HEK293 (cell line): ENCODE data around the gene RHOJ.

Source experiments
- CTCF ChIA-PET: fragments of 350-600 bp; formaldehyde crosslinking; extraction: SDS; loops from one replicate; lab custom pipeline; 2021; ENCODE audit warnings: antibody characterized with exemption; lab: Yijun Ruan, JAX
- POLR2A ChIA-PET: fragments of 300-600 bp; formaldehyde crosslinking; extraction: SDS; loops from one replicate; lab custom pipeline; 2020; ENCODE audit warnings: antibody characterized with exemption, inconsistent platforms; lab: Yijun Ruan, JAX
- H3K27ac ChIP-seq: fragments of 200-500 bp; sonication (Bioruptor generic); 2 replicates; pipeline ENCODE4 v1.5.1; 2014; ENCODE audit warnings: low read depth, low read length, control low read depth, inconsistent platforms; ENCODE audit errors: extremely low read depth
- H3K36me3 ChIP-seq, 2 experiments: fragments of 200-500 bp in 1 of 2; sonication (Bioruptor generic) in 1 of 2; 1 replicate in 1 of 2; 2 replicates in 1 of 2; pipeline ENCODE4 v1.5.1; 2014 to 2017; ENCODE audit warnings: inconsistent platforms in 2 of 2, low read length in 2 of 2; ENCODE audit not compliant: control insufficient read depth in 2 of 2, insufficient read depth in 1 of 2
- H3K4me1 ChIP-seq: fragments of 200-500 bp; sonication (Bioruptor generic); 2 replicates; pipeline ENCODE4 v1.5.1; 2014; ENCODE audit warnings: mild to moderate bottlenecking, low read length, inconsistent platforms; ENCODE audit not compliant: control insufficient read depth, insufficient read depth
- H3K4me3 ChIP-seq: 2 replicates; pipeline ENCODE4 v1.5.1; 2011; ENCODE audit warnings: low read depth, mild to moderate bottlenecking, control low read depth, low read length, moderate library complexity
- H3K9me3 ChIP-seq: fragments of 200-500 bp; sonication (Bioruptor generic); 2 replicates; pipeline ENCODE4 v1.5.1; 2014; ENCODE audit warnings: low read depth, low read length, inconsistent platforms; ENCODE audit not compliant: control insufficient read depth, insufficient read depth
- CTCF ChIP-seq: fragments of 450-650 bp; formaldehyde crosslinking; IDR thresholded peaks from 2 replicates; pipeline ENCODE4 v1.5.1; 2016; ENCODE audit warnings: missing biosample characterization, missing genetic modification characterization
- ELK4 ChIP-seq: IDR thresholded peaks from 2 replicates; pipeline ENCODE4 v1.6.1; 2011; ENCODE audit warnings: mild to moderate bottlenecking, low read depth, low read length, borderline replicate concordance
- HOXC10 ChIP-seq: sonication (generic); formaldehyde crosslinking; IDR thresholded peaks from 2 replicates; pipeline ENCODE4 v1.8.1; 2023; ENCODE audit warnings: mild to moderate bottlenecking, missing genetic modification reagents
- KLF16 ChIP-seq: fragments of 450-650 bp; formaldehyde crosslinking; IDR thresholded peaks from 2 replicates; pipeline ENCODE4 v1.5.1; 2017; ENCODE audit warnings: missing biosample characterization, missing genetic modification characterization
- KLF17 ChIP-seq: fragments of 450-650 bp; formaldehyde crosslinking; IDR thresholded peaks from 2 replicates; pipeline ENCODE4 v1.5.1; 2016; ENCODE audit warnings: missing biosample characterization, missing genetic modification characterization
- MYNN ChIP-seq: fragments of 450-650 bp; formaldehyde crosslinking; IDR thresholded peaks from 2 replicates; pipeline ENCODE4 v1.5.1; 2016; ENCODE audit warnings: missing biosample characterization, missing genetic modification characterization, borderline replicate concordance
- SETDB1 ChIP-seq: IDR thresholded peaks from one replicate; pipeline ENCODE4 v1.6.1; 2017; ENCODE audit warnings: mild to moderate bottlenecking, low read length, moderate library complexity, mixed read lengths; ENCODE audit not compliant: insufficient read length
- YY1 ChIP-seq: fragments of 450-650 bp; formaldehyde crosslinking; IDR thresholded peaks from 2 replicates; pipeline ENCODE4 v1.5.1; 2018; ENCODE audit warnings: missing biosample characterization, missing genetic modification characterization
- ZBTB1 ChIP-seq: fragments of 450-650 bp; formaldehyde crosslinking; IDR thresholded peaks from 2 replicates; pipeline ENCODE4 v1.5.1; 2016; ENCODE audit warnings: missing biosample characterization, missing genetic modification characterization
- ZBTB11 ChIP-seq: fragments of 450-650 bp; formaldehyde crosslinking; conservative IDR thresholded peaks from 2 replicates; pipeline ENCODE4 v1.5.1; 2016; ENCODE audit warnings: low read depth, missing biosample characterization, missing genetic modification characterization
- ZBTB20 ChIP-seq: fragments of 450-650 bp; formaldehyde crosslinking; IDR thresholded peaks from 2 replicates; pipeline ENCODE4 v1.5.1; 2016; ENCODE audit warnings: missing biosample characterization, missing genetic modification characterization
- ZNF16 ChIP-seq: fragments of 450-650 bp; formaldehyde crosslinking; IDR thresholded peaks from 2 replicates; pipeline ENCODE4 v1.5.1; 2016; ENCODE audit warnings: low read depth, missing biosample characterization, missing genetic modification characterization
- ZNF202 ChIP-seq: fragments of 450-650 bp; formaldehyde crosslinking; IDR thresholded peaks from 2 replicates; pipeline ENCODE4 v1.5.1; 2016; ENCODE audit warnings: missing biosample characterization, missing genetic modification characterization, borderline replicate concordance
- ZNF221 ChIP-seq: fragments of 450-650 bp; formaldehyde crosslinking; IDR thresholded peaks from 2 replicates; pipeline ENCODE4 v1.5.1; 2017; ENCODE audit warnings: missing biosample characterization, missing genetic modification characterization, borderline replicate concordance
- ZNF23 ChIP-seq: fragments of 450-650 bp; formaldehyde crosslinking; IDR thresholded peaks from 2 replicates; pipeline ENCODE4 v1.5.1; 2016; ENCODE audit warnings: missing biosample characterization, missing genetic modification characterization, borderline replicate concordance
- ZNF366 ChIP-seq: fragments of 450-650 bp; formaldehyde crosslinking; conservative IDR thresholded peaks from 2 replicates; pipeline ENCODE4 v1.5.1; 2016; ENCODE audit warnings: missing biosample characterization, missing genetic modification characterization
- ZNF433 ChIP-seq: fragments of 450-650 bp; formaldehyde crosslinking; IDR thresholded peaks from 2 replicates; pipeline ENCODE4 v1.5.1; 2016; ENCODE audit warnings: missing biosample characterization, missing genetic modification characterization, low read depth
- ZNF580 ChIP-seq: fragments of 450-650 bp; formaldehyde crosslinking; IDR thresholded peaks from 2 replicates; pipeline ENCODE4 v1.5.1; 2016; ENCODE audit warnings: missing biosample characterization, missing genetic modification characterization
- ZNF600 ChIP-seq: fragments of 450-650 bp; formaldehyde crosslinking; IDR thresholded peaks from 2 replicates; pipeline ENCODE4 v1.5.1; 2016; ENCODE audit warnings: missing biosample characterization, missing genetic modification characterization
- ZNF629 ChIP-seq: fragments of 450-650 bp; formaldehyde crosslinking; IDR thresholded peaks from 2 replicates; pipeline ENCODE4 v1.5.1; 2017; ENCODE audit warnings: missing biosample characterization, missing genetic modification characterization
- ZNF785 ChIP-seq: fragments of 450-650 bp; formaldehyde crosslinking; IDR thresholded peaks from 2 replicates; pipeline ENCODE4 v1.5.1; 2016; ENCODE audit warnings: missing biosample characterization, missing genetic modification characterization
- ZNF837 ChIP-seq: fragments of 450-650 bp; formaldehyde crosslinking; IDR thresholded peaks from 2 replicates; pipeline ENCODE4 v1.5.1; 2016; ENCODE audit warnings: missing biosample characterization, missing genetic modification characterization
- ZNF843 ChIP-seq: fragments of 450-650 bp; formaldehyde crosslinking; IDR thresholded peaks from 2 replicates; pipeline ENCODE4 v1.5.1; 2016; ENCODE audit warnings: missing biosample characterization, missing genetic modification characterization
- ZSCAN18 ChIP-seq: fragments of 450-650 bp; formaldehyde crosslinking; IDR thresholded peaks from 2 replicates; pipeline ENCODE4 v1.5.1; 2016; ENCODE audit warnings: missing biosample characterization, missing genetic modification characterization
- ZSCAN23 ChIP-seq: fragments of 450-650 bp; formaldehyde crosslinking; IDR thresholded peaks from 2 replicates; pipeline ENCODE4 v1.5.1; 2016; ENCODE audit warnings: missing biosample characterization, missing genetic modification characterization

The RHOJ gene

GRCh38 chr14:63240221-63240620 is 36.0 kb downstream of the RHOJ start:
- H3K27ac ChIP-seq, result no peak overlapping the region
- no peaks in the 10 kb centered on the region for H3K9me3 ChIP-seq
- ChIA-PET CTCF (no interaction called here), POLR2A (no interaction called here)
- no peaks in the 10 kb centered on the region for H3K36me3 ChIP-seq
- no peak overlapping the region for H3K4me3 ChIP-seq
- TF ChIP-seq KLF17 (tag by site-specific recombination), result no peak
- TF ChIP-seq ZBTB11 (tag by site-specific recombination), result no peak
- no peak for TF ChIP-seq ZNF221 (tag by site-specific recombination)
- TF ChIP-seq ZNF202 (tag by site-specific recombination), result no peak
- TF ChIP-seq ZNF843, result no peak
- no peak for TF ChIP-seq ELK4
- TF ChIP-seq ZBTB1 (tag by site-specific recombination), result no peak
- TF ChIP-seq ZSCAN18 (tag by site-specific recombination), result no peak
- H3K4me1 ChIP-seq, result no peaks in the 10 kb centered on the region

GRCh38 chr14:63241096-63241495 is 36.9 kb downstream of the RHOJ start:
- TF ChIP-seq ZNF23 (tag by site-specific recombination) (no peak), ZNF600 (tag by site-specific recombination) (no peak), ZNF629 (tag by site-specific recombination) (no peak), ZNF366 (tag by site-specific recombination) (no peak), SETDB1 (no peak), ZNF785 (no peak), ZBTB20 (tag by site-specific recombination) (no peak), ZSCAN23 (tag by site-specific recombination) (no peak), ZNF837 (no peak), HOXC10 (CRISPR knock-in tag) (no peak), CTCF (tag by site-specific recombination) (no peak), ZNF16 (tag by site-specific recombination) (no peak), ZNF580 (tag by site-specific recombination) (no peak), ZBTB1 (tag by site-specific recombination) (no peak), MYNN (tag by site-specific recombination) (no peak), ZNF433 (tag by site-specific recombination) (no peak), KLF16 (tag by site-specific recombination) (no peak), YY1 (tag by site-specific recombination) (no peak), ZNF843 (no peak)
- Histone ChIP-seq H3K27ac (no peak overlapping the region), H3K9me3 (no peaks in the 10 kb centered on the region), H3K4me3 (no peak overlapping the region), H3K36me3 (no peaks in the 10 kb centered on the region), H3K4me1 (no peaks in the 10 kb centered on the region)
- POLR2A ChIA-PET, result no interaction called here
- CTCF ChIA-PET, result no interaction called here
